GM23338 (cell line): ENCODE results near the gene MYLK2.

Experiments
- CREB1 ChIP-seq: fragments of 250-450 bp; sonication (Bioruptor Pico); IDR thresholded peaks from 2 replicates; pipeline ENCODE4 v1.5.0; 2020; ENCODE audit warnings: low read depth, mild to moderate bottlenecking, moderate library complexity
- CTCF ChIP-seq, 2 experiments: fragments of 200-600 bp in 1 of 2; sonication (generic) in 1 of 2; conservative IDR thresholded peaks; 2 replicates each; pipeline versions ENCODE4 v1.5.1 to v1.6.1; 2016 to 2017; ENCODE audit warnings: antibody characterized with exemption in 2 of 2, low read depth in 2 of 2, mild to moderate bottlenecking in 2 of 2, moderate library complexity in 1 of 2
- EZH2 ChIP-seq: fragments of 200-600 bp; sonication (generic); IDR thresholded peaks from one replicate; pipeline ENCODE4 v1.8.0; 2017; ENCODE audit warnings: antibody characterized with exemption, mild to moderate bottlenecking, low read depth; ENCODE audit not compliant: unreplicated experiment
- EZH2phosphoT487 ChIP-seq: fragments of 200-600 bp; sonication (generic); IDR thresholded peaks from one replicate; pipeline ENCODE4 v1.8.1; 2018; ENCODE audit warnings: antibody characterized with exemption; ENCODE audit not compliant: unreplicated experiment
- JUNB ChIP-seq: IDR thresholded peaks from one replicate; pipeline ENCODE4 v1.6.1; 2016; ENCODE audit warnings: antibody characterized with exemption; ENCODE audit not compliant: unreplicated experiment
- POLR2AphosphoS5 ChIP-seq: IDR thresholded peaks from 2 replicates; pipeline ENCODE4 v1.6.1; 2016; ENCODE audit warnings: antibody characterized with exemption, low read depth
- STAT1 ChIP-seq: IDR thresholded peaks from one replicate; pipeline ENCODE4 v1.6.1; 2016; ENCODE audit warnings: antibody characterized with exemption; ENCODE audit not compliant: unreplicated experiment
- ZNF114 ChIP-seq: fragments of 250-450 bp; sonication (Bioruptor Pico); IDR thresholded peaks from 2 replicates; pipeline ENCODE4 v1.5.0; 2020; ENCODE audit warnings: mild to moderate bottlenecking, moderate library complexity
- ZNF331 ChIP-seq: fragments of 250-450 bp; sonication (Bioruptor Pico); IDR thresholded peaks from 2 replicates; pipeline ENCODE4 v1.5.0; 2020; ENCODE audit warnings: low read depth, mild to moderate bottlenecking, moderate library complexity
- TF ChIP-seq, protein P1 (sequence below): IDR thresholded peaks from one replicate; pipeline ENCODE4 v1.6.1; 2018; ENCODE audit warnings: antibody characterized with exemption; ENCODE audit not compliant: unreplicated experiment

- no peak for TF ChIP-seq CTCF (conservative IDR thresholded peaks at IDR 0.05; ENCODE audit: low read depth in 2 of 2)
- TF ChIP-seq, protein P1, sequence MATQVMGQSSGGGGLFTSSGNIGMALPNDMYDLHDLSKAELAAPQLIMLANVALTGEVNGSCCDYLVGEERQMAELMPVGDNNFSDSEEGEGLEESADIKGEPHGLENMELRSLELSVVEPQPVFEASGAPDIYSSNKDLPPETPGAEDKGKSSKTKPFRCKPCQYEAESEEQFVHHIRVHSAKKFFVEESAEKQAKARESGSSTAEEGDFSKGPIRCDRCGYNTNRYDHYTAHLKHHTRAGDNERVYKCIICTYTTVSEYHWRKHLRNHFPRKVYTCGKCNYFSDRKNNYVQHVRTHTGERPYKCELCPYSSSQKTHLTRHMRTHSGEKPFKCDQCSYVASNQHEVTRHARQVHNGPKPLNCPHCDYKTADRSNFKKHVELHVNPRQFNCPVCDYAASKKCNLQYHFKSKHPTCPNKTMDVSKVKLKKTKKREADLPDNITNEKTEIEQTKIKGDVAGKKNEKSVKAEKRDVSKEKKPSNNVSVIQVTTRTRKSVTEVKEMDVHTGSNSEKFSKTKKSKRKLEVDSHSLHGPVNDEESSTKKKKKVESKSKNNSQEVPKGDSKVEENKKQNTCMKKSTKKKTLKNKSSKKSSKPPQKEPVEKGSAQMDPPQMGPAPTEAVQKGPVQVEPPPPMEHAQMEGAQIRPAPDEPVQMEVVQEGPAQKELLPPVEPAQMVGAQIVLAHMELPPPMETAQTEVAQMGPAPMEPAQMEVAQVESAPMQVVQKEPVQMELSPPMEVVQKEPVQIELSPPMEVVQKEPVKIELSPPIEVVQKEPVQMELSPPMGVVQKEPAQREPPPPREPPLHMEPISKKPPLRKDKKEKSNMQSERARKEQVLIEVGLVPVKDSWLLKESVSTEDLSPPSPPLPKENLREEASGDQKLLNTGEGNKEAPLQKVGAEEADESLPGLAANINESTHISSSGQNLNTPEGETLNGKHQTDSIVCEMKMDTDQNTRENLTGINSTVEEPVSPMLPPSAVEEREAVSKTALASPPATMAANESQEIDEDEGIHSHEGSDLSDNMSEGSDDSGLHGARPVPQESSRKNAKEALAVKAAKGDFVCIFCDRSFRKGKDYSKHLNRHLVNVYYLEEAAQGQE = no peak
- no peak for TF ChIP-seq EZH2phosphoT487
- TF ChIP-seq EZH2 = no peak
- no peak for TF ChIP-seq CREB1 (CRISPR knock-in tag)
- TF ChIP-seq POLR2AphosphoS5 = no peak
- no peak for TF ChIP-seq ZNF331 (CRISPR knock-in tag)
- no peak for TF ChIP-seq STAT1
- TF ChIP-seq ZNF114 (CRISPR knock-in tag) = no peak
- no peak for TF ChIP-seq JUNB
Observed at GRCh38 chr20:31785089-31785488, 34.1 kb upstream of the MYLK2 start.
